ENCODE measurements around the gene CHD9.

The CHD9 gene

DNA sequence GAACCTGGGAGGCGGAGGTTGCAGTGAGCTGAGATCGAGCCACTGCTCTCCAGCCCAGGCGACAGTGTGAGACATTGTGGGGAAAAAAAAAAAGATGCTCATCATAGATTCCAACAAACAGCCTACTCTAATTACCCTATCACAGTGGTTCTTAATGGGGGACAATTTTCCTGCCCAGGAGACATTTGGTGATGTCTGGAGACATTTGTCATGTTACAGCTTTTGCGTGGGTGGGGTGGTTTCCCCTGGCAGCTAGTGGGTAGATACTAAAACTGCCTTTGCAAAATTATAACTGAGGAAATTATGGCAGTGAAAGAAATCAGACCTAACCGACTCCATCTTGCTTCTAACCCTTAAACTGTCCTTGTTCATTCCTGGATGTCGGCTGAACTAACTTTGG lies 287.0 kb downstream of the CHD9 start:
- no peaks in the 10 kb centered on the region for H3K4me1 ChIP-seq (ENCODE audit: insufficient read depth, low read length, poor library complexity, severe bottlenecking)
- no peaks in the 10 kb centered on the region for H3K9me3 ChIP-seq (ENCODE audit: insufficient read depth, low read depth, low read length)
- no peaks in the 10 kb centered on the region for H3F3A ChIP-seq (ENCODE audit: low read depth)
- H3K36me3 ChIP-seq (ENCODE audit: insufficient read depth, low read length) = no peaks in the 10 kb centered on the region
- no peak overlapping the region for H3K4me2 ChIP-seq (ENCODE audit: low read depth, low read length, poor library complexity, severe bottlenecking)
- no peaks in the 10 kb centered on the region for H3K27me3 ChIP-seq (ENCODE audit: insufficient read depth, low read length, poor library complexity, severe bottlenecking)
- H4K20me1 ChIP-seq (ENCODE audit: insufficient read depth, low read length, poor library complexity, severe bottlenecking) = no peaks in the 10 kb centered on the region
- TF ChIP-seq, protein P1, sequence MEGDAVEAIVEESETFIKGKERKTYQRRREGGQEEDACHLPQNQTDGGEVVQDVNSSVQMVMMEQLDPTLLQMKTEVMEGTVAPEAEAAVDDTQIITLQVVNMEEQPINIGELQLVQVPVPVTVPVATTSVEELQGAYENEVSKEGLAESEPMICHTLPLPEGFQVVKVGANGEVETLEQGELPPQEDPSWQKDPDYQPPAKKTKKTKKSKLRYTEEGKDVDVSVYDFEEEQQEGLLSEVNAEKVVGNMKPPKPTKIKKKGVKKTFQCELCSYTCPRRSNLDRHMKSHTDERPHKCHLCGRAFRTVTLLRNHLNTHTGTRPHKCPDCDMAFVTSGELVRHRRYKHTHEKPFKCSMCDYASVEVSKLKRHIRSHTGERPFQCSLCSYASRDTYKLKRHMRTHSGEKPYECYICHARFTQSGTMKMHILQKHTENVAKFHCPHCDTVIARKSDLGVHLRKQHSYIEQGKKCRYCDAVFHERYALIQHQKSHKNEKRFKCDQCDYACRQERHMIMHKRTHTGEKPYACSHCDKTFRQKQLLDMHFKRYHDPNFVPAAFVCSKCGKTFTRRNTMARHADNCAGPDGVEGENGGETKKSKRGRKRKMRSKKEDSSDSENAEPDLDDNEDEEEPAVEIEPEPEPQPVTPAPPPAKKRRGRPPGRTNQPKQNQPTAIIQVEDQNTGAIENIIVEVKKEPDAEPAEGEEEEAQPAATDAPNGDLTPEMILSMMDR (conservative IDR thresholded peaks at IDR 0.05; ENCODE audit: low read length) = no peak
- TF ChIP-seq EZH2phosphoT487 (IDR thresholded peaks at IDR 0.05; ENCODE audit: borderline replicate concordance) = no peak
- no peak overlapping the region for H2AFZ ChIP-seq (ENCODE audit: low read length)
- H3K79me2 ChIP-seq (ENCODE audit: insufficient read depth, low read length) = no peaks in the 10 kb centered on the region
- H3K4me3 ChIP-seq (ENCODE audit: low read length, poor library complexity, severe bottlenecking) = no peak overlapping the region
- no peaks in the 10 kb centered on the region for H3K9me2 ChIP-seq (replicated peaks; ENCODE audit: low read depth, low read length)
- no peak overlapping the region for H3K9ac ChIP-seq (ENCODE audit: low read depth, low read length, poor library complexity, severe bottlenecking)

DNA sequence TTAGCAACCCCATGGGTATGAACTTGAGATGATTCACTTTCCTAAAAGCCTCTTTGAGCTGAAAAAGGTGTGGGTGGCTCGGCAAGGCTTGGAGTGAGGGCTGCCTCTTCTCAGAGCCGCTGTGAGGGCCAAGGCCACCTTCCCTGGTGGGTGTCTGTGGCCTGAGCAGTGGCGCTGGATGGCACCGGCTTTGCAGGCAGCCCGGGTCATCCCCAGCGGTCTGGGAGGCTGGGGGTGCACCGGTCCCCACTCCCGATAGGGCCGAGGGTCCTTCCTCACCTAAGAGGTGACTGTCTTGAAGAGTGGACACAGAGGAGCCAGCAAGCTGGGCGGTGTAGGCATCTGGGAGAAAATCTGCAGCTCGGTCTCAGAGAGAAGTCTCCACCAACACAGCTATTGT lies 300.3 kb downstream of the CHD9 start:
- TF ChIP-seq EZH2phosphoT487 (IDR thresholded peaks at IDR 0.05; ENCODE audit: borderline replicate concordance) = no peak
- Histone ChIP-seq H3K9me3 (ENCODE audit: insufficient read depth, low read depth, low read length) (no peaks in the 10 kb centered on the region), H3K4me2 (ENCODE audit: low read depth, low read length, poor library complexity, severe bottlenecking) (no peak overlapping the region), H3K4me3 (ENCODE audit: low read length, poor library complexity, severe bottlenecking) (no peak overlapping the region), H2AFZ (ENCODE audit: low read length) (no peak overlapping the region), H3K36me3 (ENCODE audit: insufficient read depth, low read length) (no peaks in the 10 kb centered on the region), H3K27me3 (ENCODE audit: insufficient read depth, low read length, poor library complexity, severe bottlenecking) (no peaks in the 10 kb centered on the region), H4K20me1 (ENCODE audit: insufficient read depth, low read length, poor library complexity, severe bottlenecking) (no peaks in the 10 kb centered on the region), H3F3A (ENCODE audit: low read depth) (no peaks in the 10 kb centered on the region), H3K9ac (ENCODE audit: low read depth, low read length, poor library complexity, severe bottlenecking) (no peak overlapping the region), H3K79me2 (ENCODE audit: insufficient read depth, low read length) (no peaks in the 10 kb centered on the region), H3K4me1 (ENCODE audit: insufficient read depth, low read length, poor library complexity, severe bottlenecking) (no peaks in the 10 kb centered on the region), H3K9me2 (replicated peaks; ENCODE audit: low read depth, low read length) (no peaks in the 10 kb centered on the region)

DNA sequence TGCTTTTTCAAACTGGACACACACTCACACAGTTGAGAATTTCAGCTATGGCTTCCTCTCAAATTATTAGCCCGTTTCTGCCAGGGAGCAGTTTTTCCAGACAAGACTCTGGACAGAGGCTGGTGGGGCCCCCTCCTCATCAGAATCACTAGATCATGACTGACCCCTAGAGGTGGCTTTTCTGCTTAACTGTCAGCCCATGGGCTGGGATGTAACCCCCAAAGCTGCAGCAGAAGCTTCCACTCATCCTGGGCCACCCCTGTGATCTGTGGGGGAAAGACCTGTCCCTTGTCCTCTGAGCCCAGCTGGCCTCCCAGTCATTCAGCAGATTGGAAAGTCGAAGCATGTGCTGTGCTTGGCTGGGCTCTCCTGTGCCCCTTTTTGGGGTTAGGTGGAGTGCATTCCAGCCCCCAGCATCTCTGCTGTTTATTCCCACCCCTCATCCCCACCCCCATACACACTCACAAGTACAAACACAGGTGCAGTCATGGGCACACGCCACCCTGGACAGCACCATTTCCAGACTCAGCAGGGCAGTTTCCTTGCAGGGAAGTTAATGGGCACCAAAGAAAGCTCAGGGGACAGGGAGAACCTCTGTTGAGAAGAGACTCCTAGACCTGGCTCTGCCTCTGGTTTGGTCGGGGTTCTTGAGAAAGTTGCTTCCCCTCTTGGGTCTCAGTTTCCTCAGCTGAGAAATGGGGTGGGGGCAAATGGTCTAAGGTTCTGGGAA lies 301.9 kb downstream of the CHD9 start:
- Histone ChIP-seq H3K4me1 (ENCODE audit: insufficient read depth, low read length, poor library complexity, severe bottlenecking) (no peaks in the 10 kb centered on the region), H3K4me2 (ENCODE audit: low read depth, low read length, poor library complexity, severe bottlenecking) (no peak overlapping the region), H3K4me3 (ENCODE audit: low read length, poor library complexity, severe bottlenecking) (no peak overlapping the region), H3K9ac (ENCODE audit: low read depth, low read length, poor library complexity, severe bottlenecking) (no peak overlapping the region), H3K9me3 (ENCODE audit: insufficient read depth, low read depth, low read length) (no peaks in the 10 kb centered on the region), H3F3A (ENCODE audit: low read depth) (no peaks in the 10 kb centered on the region), H4K20me1 (ENCODE audit: insufficient read depth, low read length, poor library complexity, severe bottlenecking) (no peaks in the 10 kb centered on the region), H2AFZ (ENCODE audit: low read length) (no peak overlapping the region), H3K79me2 (ENCODE audit: insufficient read depth, low read length) (no peaks in the 10 kb centered on the region), H3K27me3 (ENCODE audit: insufficient read depth, low read length, poor library complexity, severe bottlenecking) (no peaks in the 10 kb centered on the region), H3K9me2 (replicated peaks; ENCODE audit: low read depth, low read length) (no peaks in the 10 kb centered on the region), H3K36me3 (ENCODE audit: insufficient read depth, low read length) (no peaks in the 10 kb centered on the region)
- TF ChIP-seq EZH2phosphoT487 (IDR thresholded peaks at IDR 0.05; ENCODE audit: borderline replicate concordance) = no peak
- TF ChIP-seq, protein P1 (conservative IDR thresholded peaks at IDR 0.05; ENCODE audit: low read length) = peak; percentile 49

DNA sequence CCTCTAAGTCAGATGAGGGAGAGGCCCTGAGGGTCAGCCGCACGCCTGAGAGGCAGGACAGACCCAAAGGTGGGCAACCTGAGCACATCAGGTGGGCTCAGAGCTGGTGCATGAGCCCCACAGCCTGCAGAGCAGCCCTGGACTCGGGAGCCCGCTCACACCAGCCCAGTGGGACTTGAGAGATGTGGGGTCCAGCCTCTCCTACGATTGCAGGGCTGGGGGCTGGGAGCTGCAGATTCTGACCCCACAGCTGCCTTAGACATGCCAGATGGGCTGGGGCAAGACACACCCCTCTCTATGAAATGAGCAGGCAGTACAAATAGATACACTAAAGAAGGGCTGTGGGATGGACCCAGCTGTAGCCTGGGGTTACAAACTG lies 302.4 kb downstream of the CHD9 start:
- Histone ChIP-seq H3K4me1 (ENCODE audit: insufficient read depth, low read length, poor library complexity, severe bottlenecking) (no peaks in the 10 kb centered on the region), H3K9me3 (ENCODE audit: insufficient read depth, low read depth, low read length) (no peaks in the 10 kb centered on the region), H3K4me2 (ENCODE audit: low read depth, low read length, poor library complexity, severe bottlenecking) (no peak overlapping the region), H3K4me3 (ENCODE audit: low read length, poor library complexity, severe bottlenecking) (no peak overlapping the region), H3K9me2 (replicated peaks; ENCODE audit: low read depth, low read length) (no peaks in the 10 kb centered on the region), H3K79me2 (ENCODE audit: insufficient read depth, low read length) (no peaks in the 10 kb centered on the region), H4K20me1 (ENCODE audit: insufficient read depth, low read length, poor library complexity, severe bottlenecking) (no peaks in the 10 kb centered on the region), H3F3A (ENCODE audit: low read depth) (no peaks in the 10 kb centered on the region), H3K9ac (ENCODE audit: low read depth, low read length, poor library complexity, severe bottlenecking) (no peak overlapping the region), H2AFZ (ENCODE audit: low read length) (no peak overlapping the region), H3K27me3 (ENCODE audit: insufficient read depth, low read length, poor library complexity, severe bottlenecking) (no peaks in the 10 kb centered on the region), H3K36me3 (ENCODE audit: insufficient read depth, low read length) (no peaks in the 10 kb centered on the region)
- TF ChIP-seq EZH2phosphoT487 (IDR thresholded peaks at IDR 0.05; ENCODE audit: borderline replicate concordance) = no peak
- TF ChIP-seq, protein P1 (conservative IDR thresholded peaks at IDR 0.05; ENCODE audit: low read length) = no peak
